Upper lobe of left lung (tissue), 6 donors: Measurements from ENCODE around the gene SDF2L1. TPM values are rescaled to one million over a fixed set of nuclear protein-coding genes. Genes with fewer than 3 reads are reported as not detected.

Experiments
- ATAC-seq, 2 donors: fragments of 200-7000 bp; cut with Tn5 transposase; one replicate each; pipeline ENCODE4 v1.9.1; 2022; ENCODE audit warnings: mild to moderate bottlenecking in 2 of 2, moderate library complexity in 2 of 2; ENCODE audit not compliant: low FRiP score in 2 of 2
- DNase-seq, 2 donors: peaks; one replicate each; pipeline ENCODE4 v3.0.0-alpha.2; 2019 to 2020
- H3K27ac ChIP-seq, 4 donors: fragments of 200-600 bp; sonication (generic); one replicate each; pipeline ENCODE4 v1.5.1; 2016 to 2019
- H3K27me3 ChIP-seq, 4 donors: fragments of 200-600 bp; sonication (generic); one replicate each; pipeline ENCODE4 v1.5.1; 2017 to 2019
- H3K36me3 ChIP-seq, 4 donors: fragments of 200-600 bp; sonication (generic); one replicate each; pipeline ENCODE4 v1.5.1; 2016 to 2019
- H3K4me1 ChIP-seq, 4 donors: fragments of 200-600 bp; sonication (generic); one replicate each; pipeline ENCODE4 v1.5.1; 2018 to 2019
- H3K4me3 ChIP-seq, 4 donors: fragments of 200-600 bp; sonication (generic); one replicate each; pipeline ENCODE4 v1.5.1; 2017 to 2019; ENCODE audit warnings: mild to moderate bottlenecking in 2 of 4, moderate library complexity in 1 of 4
- H3K9me3 ChIP-seq, 4 donors: fragments of 200-600 bp; sonication (generic); one replicate each; pipeline ENCODE4 v1.5.1; 2018 to 2019
- CTCF ChIP-seq, 6 experiments: fragments of 450-650 bp in 4 of 6; fragments of 200-600 bp in 2 of 6; sonication (generic) in 2 of 6; IDR thresholded peaks; one replicate each; pipeline ENCODE4 v1.5.1; 2016 to 2019; ENCODE audit warnings: antibody characterized with exemption in 6 of 6
- EP300 ChIP-seq, 4 donors: sonication (generic); formaldehyde crosslinking; IDR thresholded peaks; one replicate each; pipeline ENCODE4 v1.5.1; 2017; ENCODE audit warnings: antibody characterized with exemption in 4 of 4, control low read depth in 2 of 4
- POLR2A ChIP-seq, 4 donors: fragments of 450-650 bp; IDR thresholded peaks; one replicate each; pipeline ENCODE4 v1.5.1; 2016 to 2017; ENCODE audit warnings: antibody characterized with exemption in 4 of 4, mild to moderate bottlenecking in 2 of 4
- POLR2AphosphoS5 ChIP-seq, 2 donors: sonication (generic); formaldehyde crosslinking; IDR thresholded peaks; one replicate each; pipeline ENCODE4 v1.5.1; 2017; ENCODE audit warnings: antibody characterized with exemption in 2 of 2
- WGBS, 2 donors: methylation state at CpG; one replicate each; pipeline ENCODE4 v1.1.5; 2017 to 2018; 5-methylcytosine and 5-hydroxymethylcytosine counted together
- total RNA-seq, 6 donors: library from RNA; depleted of rRNA in 4 of 6; stranded (reverse); fragments of >200 nt in 4 of 6; gene quantifications; one replicate each; pipeline versions ENCODE4 v1.1.0 to v1.2.1, GENCODE V29; 2016 to 2021
- donor health status: DM: no; HTN: no; CAD: no; lungs with moderate emphysema.
- donor health status: DM: no; HTN: yes; CAD: no; lungs with severe emphysema.

The SDF2L1 gene
- total RNA-seq, 6 donors from 2014 or later: 3.1 to 73.1 (median 38.9) TPM

- no peaks in the 10 kb centered on the region for H3K27me3 ChIP-seq
- no peak overlapping the region for H3K27ac ChIP-seq
- H3K36me3 ChIP-seq: peaks cover 16 to 63% (median 53%) of the 10 kb centered on the region in 4 donors
- H3K4me3 ChIP-seq: no peak overlapping the region
- no peak for TF ChIP-seq POLR2AphosphoS5 (IDR thresholded peaks at IDR 0.05)
- no peak for TF ChIP-seq POLR2A (IDR thresholded peaks at IDR 0.05)
- TF ChIP-seq CTCF (IDR thresholded peaks at IDR 0.05): no peak
- TF ChIP-seq EP300 (IDR thresholded peaks at IDR 0.05): no peak
- 88 to 93% methylated on average over 13 to 21 of the region's 21 CpGs for WGBS, 2 donors
- DNase-seq (no peak), ATAC-seq (no peak)
- no peaks in the 10 kb centered on the region for H3K9me3 ChIP-seq
- no peaks in the 10 kb centered on the region for H3K4me1 ChIP-seq
Measured at GRCh38 chr22:21680830-21681565, 38.9 kb downstream of the SDF2L1 start.

GRCh38 chr22:21681566-21682370 lies 39.7 kb downstream of the SDF2L1 start:
- DNase-seq (no peak), ATAC-seq (no peak)
- no peaks in the 10 kb centered on the region for H3K4me1 ChIP-seq
- H3K36me3 ChIP-seq: peaks cover 18 to 68% (median 58%) of the 10 kb centered on the region in 4 donors
- no peaks in the 10 kb centered on the region for H3K9me3 ChIP-seq
- no peak overlapping the region for H3K4me3 ChIP-seq
- no peaks in the 10 kb centered on the region for H3K27me3 ChIP-seq
- H3K27ac ChIP-seq: no peak overlapping the region
- 91 to 94% methylated on average over 9 to 24 of the region's 24 CpGs for WGBS, 2 donors
- TF ChIP-seq CTCF (IDR thresholded peaks at IDR 0.05) (no peak), POLR2AphosphoS5 (IDR thresholded peaks at IDR 0.05) (no peak), EP300 (IDR thresholded peaks at IDR 0.05) (no peak), POLR2A (IDR thresholded peaks at IDR 0.05) (no peak)

GRCh38 chr22:21682385-21683175 lies 40.5 kb downstream of the SDF2L1 start:
- DNase-seq: no peak
- H3K4me1 ChIP-seq: no peaks in the 10 kb centered on the region
- no peak overlapping the region for H3K27ac ChIP-seq
- 93 to 97% methylated on average over 13 to 15 of the region's 20 CpGs for WGBS, 2 donors
- H3K27me3 ChIP-seq: no peaks in the 10 kb centered on the region
- no peak for ATAC-seq
- TF ChIP-seq CTCF (IDR thresholded peaks at IDR 0.05) (no peak), EP300 (IDR thresholded peaks at IDR 0.05) (no peak), POLR2A (IDR thresholded peaks at IDR 0.05) (no peak), POLR2AphosphoS5 (IDR thresholded peaks at IDR 0.05) (no peak)
- H3K4me3 ChIP-seq: no peak overlapping the region
- peaks cover 22 to 71% (median 65%) of the 10 kb centered on the region in 4 donors for H3K36me3 ChIP-seq
- H3K9me3 ChIP-seq: no peaks in the 10 kb centered on the region

- Histone ChIP-seq H3K4me1 (no peaks in the 10 kb centered on the region), H3K4me3 (no peak overlapping the region), H3K27ac (no peak overlapping the region), H3K27me3 (no peaks in the 10 kb centered on the region), H3K9me3 (no peaks in the 10 kb centered on the region), H3K36me3 (peaks cover 28 to 80% (median 71%) of the 10 kb centered on the region in 4 donors)
- DNase-seq (no peak), ATAC-seq (no peak)
- no peak for TF ChIP-seq CTCF (IDR thresholded peaks at IDR 0.05)
- TF ChIP-seq EP300 (IDR thresholded peaks at IDR 0.05): no peak
- no peak for TF ChIP-seq POLR2AphosphoS5 (IDR thresholded peaks at IDR 0.05)
- TF ChIP-seq POLR2A (IDR thresholded peaks at IDR 0.05): no peak
- 96 to 100% methylated on average over 1 to 7 of the region's 7 CpGs for WGBS, 2 donors
Measured at GRCh38 chr22:21683401-21683811, 41.3 kb downstream of the SDF2L1 start.
